SK-N-SH treated with all-trans-retinoic acid at 6 μM for 48 hours (cell line): ENCODE data around the gene PLIN5.

Experiments
- ATAC-seq: fragments of 200-7000 bp; cut with Tn5 transposase; 3 replicates; pipeline ENCODE4 v1.9.1; 2020; ENCODE audit warnings: mild to moderate bottlenecking, moderate library complexity
- ARNTL ChIP-seq: fragments of 450-650 bp; formaldehyde crosslinking; IDR thresholded peaks from 2 replicates; pipeline ENCODE4 v1.5.0; 2020; ENCODE audit warnings: low read depth, mild to moderate bottlenecking, moderate library complexity, borderline replicate concordance
- BACH2 ChIP-seq: fragments of 250-450 bp; sonication (Bioruptor Pico); IDR thresholded peaks from 2 replicates; pipeline ENCODE4 v1.9.0; 2021; ENCODE audit warnings: mild to moderate bottlenecking, borderline replicate concordance
- CREB5 ChIP-seq: fragments of 250-450 bp; sonication (Bioruptor Pico); IDR thresholded peaks from 2 replicates; pipeline ENCODE4 v1.5.1; 2020; ENCODE audit warnings: low read depth, mild to moderate bottlenecking, moderate library complexity
- CSDC2 ChIP-seq: fragments of 250-450 bp; sonication (Bioruptor Pico); IDR thresholded peaks from 2 replicates; pipeline ENCODE4 v1.5.0; 2020; ENCODE audit warnings: mild to moderate bottlenecking, moderate library complexity
- CSRNP3 ChIP-seq: fragments of 250-450 bp; sonication (Bioruptor Pico); IDR thresholded peaks from 2 replicates; pipeline ENCODE4 v1.5.1; 2021; ENCODE audit warnings: mild to moderate bottlenecking, moderate library complexity
- ESRRG ChIP-seq: fragments of 250-450 bp; sonication (Bioruptor Pico); IDR thresholded peaks from 2 replicates; pipeline ENCODE4 v1.6.1; 2021; ENCODE audit warnings: mild to moderate bottlenecking
- GLIS3 ChIP-seq: fragments of 250-450 bp; sonication (Bioruptor Pico); IDR thresholded peaks from 2 replicates; pipeline ENCODE4 v1.5.0; 2020; ENCODE audit warnings: mild to moderate bottlenecking, moderate library complexity
- ISL1 ChIP-seq: fragments of 250-450 bp; sonication (Bioruptor Pico); IDR thresholded peaks from 2 replicates; pipeline ENCODE4 v2.1.2; 2022; ENCODE audit warnings: mild to moderate bottlenecking, moderate library complexity
- OSR1 ChIP-seq: fragments of 250-450 bp; sonication (Bioruptor Pico); IDR thresholded peaks from 2 replicates; pipeline ENCODE4 v1.8.0; 2022; ENCODE audit warnings: moderate library complexity, mild to moderate bottlenecking, inconsistent platforms
- PATZ1 ChIP-seq: fragments of 250-450 bp; sonication (Bioruptor Pico); IDR thresholded peaks from 2 replicates; pipeline ENCODE4 v1.8.0; 2020; ENCODE audit warnings: mild to moderate bottlenecking, moderate library complexity, borderline replicate concordance
- POU6F1 ChIP-seq: fragments of 250-450 bp; sonication (Bioruptor Pico); IDR thresholded peaks from 2 replicates; pipeline ENCODE4 v1.8.0; 2021; ENCODE audit warnings: low read depth, mild to moderate bottlenecking, moderate library complexity, borderline replicate concordance
- PPARA ChIP-seq: fragments of 250-450 bp; sonication (Bioruptor Pico); IDR thresholded peaks from 2 replicates; pipeline ENCODE4 v1.5.0; 2020; ENCODE audit warnings: mild to moderate bottlenecking, borderline replicate concordance
- RARB ChIP-seq: fragments of 250-450 bp; sonication (Bioruptor Pico); IDR thresholded peaks from 2 replicates; pipeline ENCODE4 v1.8.0; 2021; ENCODE audit warnings: mild to moderate bottlenecking, moderate library complexity
- SNAI2 ChIP-seq: fragments of 250-450 bp; sonication (Bioruptor Pico); IDR thresholded peaks from 2 replicates; pipeline ENCODE4 v1.5.0; 2020; ENCODE audit warnings: mild to moderate bottlenecking, moderate library complexity
- TCF4 ChIP-seq: fragments of 250-450 bp; sonication (Bioruptor Pico); IDR thresholded peaks from 2 replicates; pipeline ENCODE4 v1.8.0; 2021; ENCODE audit warnings: mild to moderate bottlenecking, moderate library complexity, borderline replicate concordance
- TOX ChIP-seq: fragments of 250-450 bp; sonication (Bioruptor Pico); IDR thresholded peaks from 2 replicates; pipeline ENCODE4 v1.8.0; 2021; ENCODE audit warnings: mild to moderate bottlenecking, moderate library complexity, borderline replicate concordance
- TSHZ2 ChIP-seq: fragments of 250-450 bp; sonication (Bioruptor Pico); IDR thresholded peaks from 2 replicates; pipeline ENCODE4 v1.5.0; 2020; ENCODE audit warnings: mild to moderate bottlenecking, moderate library complexity
- ZC3H10 ChIP-seq: fragments of 250-450 bp; sonication (Bioruptor Pico); IDR thresholded peaks from 2 replicates; pipeline ENCODE4 v1.5.1; 2021; ENCODE audit warnings: mild to moderate bottlenecking, moderate library complexity
- ZFP3 ChIP-seq: fragments of 250-450 bp; sonication (Bioruptor Pico); IDR thresholded peaks from 2 replicates; pipeline ENCODE4 v1.5.0; 2020; ENCODE audit warnings: mild to moderate bottlenecking, moderate library complexity
- ZFP30 ChIP-seq: fragments of 450-650 bp; formaldehyde crosslinking; IDR thresholded peaks from 2 replicates; pipeline ENCODE4 v1.5.0; 2022; ENCODE audit warnings: mild to moderate bottlenecking, moderate library complexity
- ZNF565 ChIP-seq: fragments of 450-650 bp; formaldehyde crosslinking; conservative IDR thresholded peaks from 2 replicates; pipeline ENCODE4 v1.5.0; 2020; ENCODE audit warnings: low read depth, mild to moderate bottlenecking, moderate library complexity
- ZNF8 ChIP-seq: fragments of 450-650 bp; formaldehyde crosslinking; IDR thresholded peaks from 2 replicates; pipeline ENCODE4 v1.5.0; 2020; ENCODE audit warnings: mild to moderate bottlenecking, moderate library complexity

The PLIN5 gene

GRCh38 chr19:4508698-4509097 is 26.3 kb downstream of the PLIN5 start:
- no peak for TF ChIP-seq PATZ1
- no peak for TF ChIP-seq GLIS3
- TF ChIP-seq TSHZ2 (CRISPR knock-in tag) = no peak
- TF ChIP-seq CREB5 (CRISPR knock-in tag) = no peak
- TF ChIP-seq POU6F1 = no peak
- TF ChIP-seq TCF4 = no peak
- no peak for TF ChIP-seq ZNF565 (CRISPR knock-in tag)
- TF ChIP-seq SNAI2 (CRISPR knock-in tag) = no peak
- no peak for TF ChIP-seq TOX
- TF ChIP-seq RARB (CRISPR knock-in tag) = no peak
- TF ChIP-seq ESRRG (CRISPR knock-in tag) = no peak
- TF ChIP-seq ZNF8 (CRISPR knock-in tag) = no peak
- TF ChIP-seq CSDC2 (CRISPR knock-in tag) = no peak
- no peak for TF ChIP-seq ZC3H10 (CRISPR knock-in tag)
- no peak for TF ChIP-seq ARNTL (CRISPR knock-in tag)
- TF ChIP-seq BACH2 = no peak
- ATAC-seq = no peak

GRCh38 chr19:4507804-4508203 is 27.2 kb downstream of the PLIN5 start:
- no peak for TF ChIP-seq ESRRG (CRISPR knock-in tag)
- no peak for TF ChIP-seq POU6F1
- TF ChIP-seq ZNF565 (CRISPR knock-in tag) = no peak
- TF ChIP-seq CSDC2 (CRISPR knock-in tag) = no peak
- no peak for TF ChIP-seq ISL1
- TF ChIP-seq ZFP3 (CRISPR knock-in tag) = no peak
- TF ChIP-seq TOX = no peak
- no peak for TF ChIP-seq TCF4
- no peak for TF ChIP-seq OSR1
- no peak for TF ChIP-seq ZFP30
- no peak for TF ChIP-seq CSRNP3
- no peak for TF ChIP-seq GLIS3
- no peak for TF ChIP-seq BACH2
- TF ChIP-seq TSHZ2 (CRISPR knock-in tag) = no peak
- TF ChIP-seq PATZ1 = no peak
- TF ChIP-seq PPARA (CRISPR knock-in tag) = no peak
- ATAC-seq = no peak
